GM20000 (cell line): Measurements from ENCODE around the gene RARRES1.
A peak's percentile ranks its signal among the peaks of the same experiment; 100 is the strongest.

Experiments used
- DNase-seq: peaks from one replicate; pipeline ENCODE4 v3.0.0; 2012; ENCODE audit warnings: low spot score
- CTCF ChIP-seq: IDR thresholded peaks from 2 replicates; pipeline ENCODE4 v1.5.1; 2012; ENCODE audit warnings: mild to moderate bottlenecking, control low read depth; ENCODE audit errors: extremely low read depth, missing control alignments

RARRES1 gene

GRCh38 chr3:158731938-158732855, at the start of gene RARRES1:
Gene RARRES1, minus strand, starts transcription at chr3:158732457. Its CDS starts 42 bp downstream, at chr3:158732415.
- peak; percentile 3 for TF ChIP-seq CTCF
- peak; percentile 86 for DNase-seq

GRCh38 chr3:158781849-158782248, 49.6 kb upstream of the RARRES1 start:
- no peak for DNase-seq
- TF ChIP-seq CTCF = no peak

- no peak for TF ChIP-seq CTCF
- no peak for DNase-seq
Observed at GRCh38 chr3:158781191-158781590, 48.9 kb upstream of the RARRES1 start.

- TF ChIP-seq CTCF = no peak
- no peak for DNase-seq
Observed at GRCh38 chr3:158780766-158781165, 48.5 kb upstream of the RARRES1 start.

GRCh38 chr3:158777161-158777873, 45.1 kb upstream of the RARRES1 start:
- TF ChIP-seq CTCF = no peak
- no peak for DNase-seq

- DNase-seq = no peak
- no peak for TF ChIP-seq CTCF
Observed at GRCh38 chr3:158776531-158776930, 44.3 kb upstream of the RARRES1 start.
